Stomach (tissue), 9 donors: Measurements from ENCODE around the gene GALNT8. TPM values are rescaled to one million over a fixed set of nuclear protein-coding genes. Genes with fewer than 3 reads are reported as not detected.
A peak's percentile ranks its signal among the peaks of the same experiment; 100 is the strongest.

Experiments used
- DNase-seq, 2 donors: peaks; one replicate each; pipeline versions ENCODE4 v3.0.0 to v3.0.0-alpha.2; 2013 to 2019
- H3K27ac ChIP-seq, 5 donors: fragments of 200-600 bp in 4 of 5; sonication (generic) in 4 of 5; one replicate each; pipeline ENCODE4 v1.5.1; 2013 to 2019; ENCODE audit warnings: mild to moderate bottlenecking in 1 of 5, moderate library complexity in 1 of 5
- H3K27me3 ChIP-seq, 3 donors: fragments of 200-600 bp; sonication (generic); one replicate each; pipeline ENCODE4 v1.5.1; 2017 to 2019; ENCODE audit warnings: mixed run types in 1 of 3
- H3K36me3 ChIP-seq, 4 donors: fragments of 200-600 bp; sonication (generic); 1 replicate in 3 of 4; 2 replicates in 1 of 4; pipeline ENCODE4 v1.5.1; 2016 to 2019
- H3K4me1 ChIP-seq, 4 donors: fragments of 200-600 bp; sonication (generic); one replicate each; pipeline ENCODE4 v1.5.1; 2016 to 2019
- H3K4me3 ChIP-seq, 4 donors: fragments of 200-600 bp; sonication (generic) in 3 of 4; one replicate each; pipeline ENCODE4 v1.5.1; 2016 to 2019; ENCODE audit warnings: mild to moderate bottlenecking in 1 of 4
- H3K9me3 ChIP-seq, 4 donors: fragments of 200-600 bp; sonication (generic); one replicate each; pipeline ENCODE4 v1.5.1; 2016 to 2019
- EP300 ChIP-seq: sonication (generic); formaldehyde crosslinking; IDR thresholded peaks from one replicate; pipeline ENCODE4 v1.6.1; 2017; ENCODE audit warnings: antibody characterized with exemption
- POLR2A ChIP-seq, 4 donors: fragments of 450-650 bp; IDR thresholded peaks; one replicate each; pipeline ENCODE4 v1.6.1; 2016; ENCODE audit warnings: antibody characterized with exemption in 4 of 4, control low read depth in 2 of 4, mild to moderate bottlenecking in 1 of 4, moderate library complexity in 1 of 4
- POLR2AphosphoS5 ChIP-seq, 3 donors: sonication (generic); formaldehyde crosslinking; IDR thresholded peaks; one replicate each; pipeline ENCODE4 v1.6.1; 2016; ENCODE audit warnings: antibody characterized with exemption in 3 of 3
- WGBS, 5 donors: extraction: QIAGEN DNeasy Blood & Tissue Kit in 3 of 5; methylation state at CpG; one replicate each; pipeline versions ENCODE4 v1.1.5 to v1.1.7; 2013 to 2018; 5-methylcytosine and 5-hydroxymethylcytosine counted together
- intact Hi-C: fragments of 100-400 bp; cut with DNase I; formaldehyde crosslinking; loops from one replicate; pipeline ENCODE4 v1.15.1; 2023; ENCODE audit warnings: low total_unique reads
- polyA plus RNA-seq, 3 donors: library from polyadenylated mRNA; stranded (reverse); fragments of 200-250 nt; gene quantifications; one replicate each; pipeline ENCODE4 v1.2.3, GENCODE V29; 2013
- total RNA-seq, 5 donors: library from RNA; depleted of rRNA; stranded (reverse); fragments of >200 nt; gene quantifications; one replicate each; pipeline versions ENCODE4 v1.1.0 to v1.2.3, GENCODE V29; 2014 to 2016
- TF ChIP-seq, protein P1 (sequence below), 7 experiments: fragments of 450-650 bp in 4 of 7; fragments of 200-600 bp in 3 of 7; sonication (generic) in 3 of 7; IDR thresholded peaks; one replicate each; pipeline ENCODE4 v1.5.1; 2016 to 2019; ENCODE audit warnings: antibody characterized with exemption in 7 of 7, control low read depth in 2 of 7, mild to moderate bottlenecking in 1 of 7
- donor health status: healthy with polysubstance abuse.
- donor health status: Bipolar disorder and iron deficiency.
- donor health status: healthy.

The GALNT8 gene
- total and polyA plus RNA-seq, 8 donors: 0.28 to 19.7 (median 1.0) TPM; not detected in 2

GRCh38 chr12:4810219-4810671 is 90.0 kb downstream of the GALNT8 start:
- H3K4me3 ChIP-seq: peak overlapping the region; percentile 35 to 47 (median 44)
- DNase-seq: no peak

GRCh38 chr12:4812624-4813327 is 92.6 kb downstream of the GALNT8 start:
- DNase-seq: no peak
- Histone ChIP-seq H3K4me3 (no peak overlapping the region), H3K9me3 (no peaks in the 10 kb centered on the region), H3K27me3 (peaks cover 17 to 97% (median 26%) of the 10 kb centered on the region in 3 donors), H3K4me1 (peaks cover 9 to 18% (median 15%) of the 10 kb centered on the region in 4 donors), H3K36me3 (no peaks in the 10 kb centered on the region), H3K27ac (no peak overlapping the region)
- 75 to 81% (median 79%) methylated on average over 4 of the region's 4 CpGs for WGBS, 5 donors
- no peak for TF ChIP-seq POLR2A (IDR thresholded peaks at IDR 0.05)
- TF ChIP-seq EP300: no peak
- no peak for TF ChIP-seq POLR2AphosphoS5 (IDR thresholded peaks at IDR 0.05)
- TF ChIP-seq, protein P1, sequence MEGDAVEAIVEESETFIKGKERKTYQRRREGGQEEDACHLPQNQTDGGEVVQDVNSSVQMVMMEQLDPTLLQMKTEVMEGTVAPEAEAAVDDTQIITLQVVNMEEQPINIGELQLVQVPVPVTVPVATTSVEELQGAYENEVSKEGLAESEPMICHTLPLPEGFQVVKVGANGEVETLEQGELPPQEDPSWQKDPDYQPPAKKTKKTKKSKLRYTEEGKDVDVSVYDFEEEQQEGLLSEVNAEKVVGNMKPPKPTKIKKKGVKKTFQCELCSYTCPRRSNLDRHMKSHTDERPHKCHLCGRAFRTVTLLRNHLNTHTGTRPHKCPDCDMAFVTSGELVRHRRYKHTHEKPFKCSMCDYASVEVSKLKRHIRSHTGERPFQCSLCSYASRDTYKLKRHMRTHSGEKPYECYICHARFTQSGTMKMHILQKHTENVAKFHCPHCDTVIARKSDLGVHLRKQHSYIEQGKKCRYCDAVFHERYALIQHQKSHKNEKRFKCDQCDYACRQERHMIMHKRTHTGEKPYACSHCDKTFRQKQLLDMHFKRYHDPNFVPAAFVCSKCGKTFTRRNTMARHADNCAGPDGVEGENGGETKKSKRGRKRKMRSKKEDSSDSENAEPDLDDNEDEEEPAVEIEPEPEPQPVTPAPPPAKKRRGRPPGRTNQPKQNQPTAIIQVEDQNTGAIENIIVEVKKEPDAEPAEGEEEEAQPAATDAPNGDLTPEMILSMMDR (IDR thresholded peaks at IDR 0.05): no peak
- intact Hi-C loops: no loop called here

More at GRCh38 chr12:4810219-4810671, 90.0 kb downstream of the GALNT8 start:
- Histone ChIP-seq H3K27me3 (peaks cover 17 to 93% (median 26%) of the 10 kb centered on the region in 3 donors), H3K4me1 (peaks cover 9 to 18% (median 15%) of the 10 kb centered on the region in 4 donors), H3K36me3 (no peaks in the 10 kb centered on the region), H3K9me3 (no peaks in the 10 kb centered on the region), H3K27ac (no peak overlapping the region)
- no peak for TF ChIP-seq EP300
- no peak for TF ChIP-seq POLR2AphosphoS5 (IDR thresholded peaks at IDR 0.05)
- no peak for TF ChIP-seq POLR2A (IDR thresholded peaks at IDR 0.05)
- TF ChIP-seq, protein P1 (IDR thresholded peaks at IDR 0.05): no peak
- WGBS, 5 donors: 23 to 32% (median 31%) methylated on average over 15 to 34 of the region's 34 CpGs
- intact Hi-C loops: no loop called here

- H3K36me3 ChIP-seq: no peaks in the 10 kb centered on the region
- TF ChIP-seq, protein P1 (IDR thresholded peaks at IDR 0.05): no peak
- TF ChIP-seq POLR2A (IDR thresholded peaks at IDR 0.05) (no peak), POLR2AphosphoS5 (IDR thresholded peaks at IDR 0.05) (no peak), EP300 (no peak)
- peaks cover 9 to 18% (median 15%) of the 10 kb centered on the region in 4 donors for H3K4me1 ChIP-seq
- no peak overlapping the region for H3K27ac ChIP-seq
- no peak overlapping the region for H3K4me3 ChIP-seq
- DNase-seq: no peak
- no peaks in the 10 kb centered on the region for H3K9me3 ChIP-seq
- intact Hi-C loops: no loop called here
- WGBS, 5 donors: 66 to 70% (median 68%) methylated on average over 5 of the region's 5 CpGs
- H3K27me3 ChIP-seq: peaks cover 17 to 90% (median 26%) of the 10 kb centered on the region in 3 donors
These were observed 93.5 kb downstream of the GALNT8 start for GRCh38 chr12:4813741-4814140.

DNA sequence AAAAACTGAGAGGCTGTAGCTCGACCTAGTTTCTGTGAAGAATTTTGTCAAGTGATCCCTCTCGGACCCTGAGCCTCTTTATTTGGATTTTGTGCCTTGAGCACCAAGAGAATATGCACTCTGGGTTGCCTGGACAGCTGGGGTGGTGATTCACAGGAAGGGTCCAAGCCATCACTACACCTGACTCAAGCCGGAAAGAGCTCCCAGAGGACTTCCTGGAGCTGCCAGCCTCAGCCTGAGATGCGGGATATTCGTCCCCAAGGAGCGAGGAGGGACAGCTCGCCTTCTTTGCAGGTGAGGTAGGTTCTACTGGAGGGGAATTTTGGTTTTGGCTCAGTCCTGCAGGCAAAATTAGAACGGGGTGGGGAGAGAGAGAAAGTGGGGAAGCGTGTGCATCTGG is 94.3 kb downstream of the GALNT8 start:
- Histone ChIP-seq H3K27me3 (peaks cover 10 to 88% (median 19%) of the 10 kb centered on the region in 3 donors), H3K4me3 (no peak overlapping the region), H3K36me3 (no peaks in the 10 kb centered on the region), H3K4me1 (peaks cover 4 to 12% (median 9%) of the 10 kb centered on the region in 4 donors), H3K9me3 (no peaks in the 10 kb centered on the region), H3K27ac (no peak overlapping the region)
- DNase-seq: no peak
- intact Hi-C loops: no loop called here
- WGBS, 5 donors: 67 to 83% (median 73%) methylated on average over 9 of the region's 9 CpGs
- TF ChIP-seq POLR2A (IDR thresholded peaks at IDR 0.05) (no peak), POLR2AphosphoS5 (IDR thresholded peaks at IDR 0.05) (no peak), EP300 (no peak)
- TF ChIP-seq, protein P1 (IDR thresholded peaks at IDR 0.05): no peak
